NCI-H146 (cell line): ENCODE measurements around the gene ABLIM2.

Source experiments
- DNase-seq: peaks from one replicate; lab custom pipeline; 2025; lab: John Stamatoyannopoulos, UW

The ABLIM2 gene

GRCh38 chr4:7981738-7982394 lies 176.7 kb downstream of the ABLIM2 start:
- no peak for DNase-seq

GRCh38 chr4:7980036-7980435 lies 178.6 kb downstream of the ABLIM2 start:
- no peak for DNase-seq

DNA sequence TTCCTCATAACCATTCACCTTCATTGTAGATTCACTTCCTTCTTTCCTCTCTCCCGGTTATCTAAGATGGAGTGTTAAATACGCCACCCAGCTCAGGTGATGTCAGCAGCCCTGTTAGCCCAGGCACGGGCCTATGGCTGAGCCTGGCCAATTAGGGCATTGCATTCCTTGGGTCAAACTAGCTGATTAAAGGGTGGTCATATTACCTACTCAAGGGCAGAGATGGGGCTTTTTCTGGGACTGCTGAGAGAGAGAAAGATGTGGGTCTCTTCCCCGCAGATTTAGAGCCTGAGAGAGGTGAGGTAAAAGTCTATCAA lies 179.0 kb downstream of the ABLIM2 start:
- DNase-seq, result peak; percentile 13

DNA sequence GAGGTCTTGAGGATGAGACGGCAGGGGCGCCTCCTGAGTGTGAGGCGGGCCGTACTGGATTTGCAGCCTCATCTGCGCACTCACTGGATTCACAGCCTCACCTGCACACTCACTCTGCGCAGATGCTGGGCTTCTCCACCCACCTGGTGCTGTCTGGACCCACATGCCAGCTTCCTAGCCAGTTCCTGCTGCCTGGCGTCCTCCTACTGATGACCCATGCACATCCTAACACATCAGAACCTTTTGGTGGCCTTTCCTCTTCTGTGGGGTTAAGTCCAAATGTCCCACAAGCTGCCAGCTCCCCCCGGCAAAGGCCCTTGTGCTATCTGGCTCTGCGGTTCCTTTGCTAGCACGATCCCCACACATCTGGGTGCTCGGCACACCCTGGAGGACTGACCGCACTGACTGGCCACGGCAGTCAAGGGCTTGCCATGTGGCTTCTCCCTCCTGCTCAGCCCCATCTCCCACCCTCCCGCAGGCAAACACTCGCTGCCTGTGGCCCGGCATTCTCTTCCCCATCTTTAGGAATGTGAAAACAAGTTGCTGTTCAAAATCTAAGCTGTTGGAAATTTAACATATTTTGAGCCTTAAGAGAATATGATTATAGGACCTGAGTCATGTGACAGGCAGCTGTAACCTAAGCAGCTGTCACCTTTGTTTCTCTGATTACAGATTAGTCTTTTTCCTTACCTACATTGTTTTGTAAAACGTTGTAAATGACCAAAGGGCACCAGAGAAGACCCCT lies 179.5 kb downstream of the ABLIM2 start:
- DNase-seq, result no peak

DNA sequence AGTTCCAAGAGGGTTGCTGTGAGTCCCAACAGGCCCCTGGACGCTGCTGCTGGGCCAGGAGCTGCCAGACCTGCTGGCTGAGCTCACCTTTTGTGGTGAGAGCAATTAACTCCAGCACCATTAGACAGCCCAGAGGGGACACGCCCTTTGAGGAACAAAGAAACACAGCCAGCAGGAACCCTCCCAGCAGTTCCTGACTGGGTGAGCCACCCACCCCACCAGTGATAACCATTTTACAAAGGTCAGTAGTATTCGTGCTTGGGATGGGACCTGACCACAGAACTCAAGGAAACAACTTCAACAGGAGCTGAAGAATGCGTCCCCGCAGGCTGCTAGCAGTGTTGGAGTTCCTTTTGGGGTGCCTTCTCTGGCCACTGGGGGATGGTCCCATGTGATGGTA lies 180.1 kb downstream of the ABLIM2 start:
- peak; percentile 91 for DNase-seq

DNA sequence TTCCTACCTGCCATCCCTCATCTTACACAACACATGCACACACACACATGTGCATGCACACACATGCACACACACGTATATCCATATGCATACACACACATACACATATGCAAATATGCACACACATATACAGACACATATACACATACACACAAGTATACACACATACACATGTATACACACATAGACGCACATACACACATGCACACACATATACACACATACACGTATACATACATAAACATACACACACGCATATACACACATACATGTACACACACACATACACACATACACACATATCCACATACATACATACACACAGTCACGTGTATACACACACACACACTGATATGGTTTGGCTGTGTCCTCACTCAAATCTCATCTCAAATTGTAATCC lies 182.0 kb downstream of the ABLIM2 start:
- no peak for DNase-seq

DNA sequence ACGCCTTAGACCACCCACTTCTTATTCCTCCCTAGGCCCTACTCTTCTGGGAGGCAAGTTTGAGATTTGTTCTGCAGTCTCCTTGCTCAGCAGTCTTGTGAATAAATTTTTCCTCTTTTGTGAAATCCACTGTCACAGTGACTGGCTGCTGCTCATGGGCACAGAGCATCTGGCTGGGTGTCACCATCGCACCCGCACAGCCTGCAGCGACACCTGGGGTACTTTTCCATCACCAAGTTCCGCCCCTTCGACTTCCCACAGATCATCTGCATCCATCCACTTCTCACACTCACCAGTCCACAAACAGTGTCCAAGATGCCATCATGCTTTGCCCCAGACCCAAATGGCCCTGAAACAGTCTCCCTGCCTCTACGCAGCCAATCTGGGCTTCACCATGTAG lies 182.6 kb downstream of the ABLIM2 start:
- no peak for DNase-seq

- DNase-seq, result no peak
Measured at GRCh38 chr4:7974425-7974824, 184.2 kb downstream of the ABLIM2 start.

DNA sequence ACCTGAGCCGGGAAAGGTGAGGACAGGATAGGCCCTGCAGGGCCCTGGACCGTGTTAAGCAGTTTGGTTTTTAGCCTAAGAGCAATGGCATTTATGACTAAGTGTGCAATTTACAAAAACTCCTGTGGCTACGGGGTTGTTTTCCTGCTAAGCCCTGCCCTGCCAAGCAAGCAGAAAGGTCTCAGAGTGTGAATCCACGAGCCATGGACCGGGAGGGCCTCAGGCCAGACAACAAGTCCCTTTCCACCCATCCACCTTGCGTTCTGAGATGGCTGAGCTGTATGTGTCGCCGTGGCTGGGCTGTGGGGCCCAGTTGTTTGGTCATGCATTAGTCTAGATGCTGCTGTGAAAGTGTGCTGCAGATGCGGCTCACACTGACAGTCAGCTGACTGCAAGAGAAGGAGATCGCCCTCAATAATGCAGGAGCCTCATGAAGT lies 185.1 kb downstream of the ABLIM2 start:
- DNase-seq, result no peak

GRCh38 chr4:7971881-7972500 lies 186.6 kb downstream of the ABLIM2 start:
- DNase-seq, result no peak

GRCh38 chr4:7971159-7971631 lies 187.4 kb downstream of the ABLIM2 start:
- no peak for DNase-seq

- DNase-seq, result no peak
Measured at GRCh38 chr4:7970361-7970946, 188.2 kb downstream of the ABLIM2 start.

- DNase-seq, result no peak
Measured at GRCh38 chr4:7968262-7968896, 190.2 kb downstream of the ABLIM2 start.

DNA sequence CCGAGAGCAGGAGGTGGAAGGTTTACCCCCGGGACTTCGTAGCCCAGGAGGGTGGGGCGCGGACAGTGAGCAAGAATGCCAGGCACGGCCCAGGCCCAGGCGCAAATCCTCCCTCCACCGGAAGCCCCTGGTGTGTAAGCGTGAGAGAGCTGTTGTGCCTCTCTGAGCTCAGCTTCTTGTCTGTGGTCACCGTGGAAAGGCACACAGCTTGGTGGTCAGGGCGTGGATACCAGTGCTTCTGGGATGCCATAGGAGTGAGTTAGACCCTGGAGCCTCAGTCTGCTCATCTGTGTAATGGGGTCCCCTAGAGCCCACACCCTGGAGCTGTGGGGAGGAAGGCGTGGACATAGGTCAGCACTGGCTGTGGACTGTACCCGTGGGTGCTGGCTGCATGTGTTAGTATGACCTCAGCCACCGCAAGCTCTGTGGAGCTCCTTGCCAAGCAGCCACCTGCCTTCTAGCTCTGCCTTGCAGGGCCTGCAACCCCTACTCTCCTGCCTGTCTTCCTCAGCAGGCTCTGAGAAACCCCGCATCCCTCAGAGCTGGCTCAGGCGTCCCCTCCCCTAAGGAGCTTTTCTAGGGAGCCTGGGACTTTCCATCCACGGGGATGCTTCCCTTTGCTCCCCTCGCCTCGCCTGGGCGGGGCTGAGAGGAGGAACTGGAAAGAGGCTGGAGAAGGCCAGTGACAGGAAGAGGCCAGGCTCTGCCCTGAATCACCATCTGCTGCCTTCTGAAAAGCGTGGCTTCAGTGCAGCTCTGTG lies 190.9 kb downstream of the ABLIM2 start:
- no peak for DNase-seq

DNA sequence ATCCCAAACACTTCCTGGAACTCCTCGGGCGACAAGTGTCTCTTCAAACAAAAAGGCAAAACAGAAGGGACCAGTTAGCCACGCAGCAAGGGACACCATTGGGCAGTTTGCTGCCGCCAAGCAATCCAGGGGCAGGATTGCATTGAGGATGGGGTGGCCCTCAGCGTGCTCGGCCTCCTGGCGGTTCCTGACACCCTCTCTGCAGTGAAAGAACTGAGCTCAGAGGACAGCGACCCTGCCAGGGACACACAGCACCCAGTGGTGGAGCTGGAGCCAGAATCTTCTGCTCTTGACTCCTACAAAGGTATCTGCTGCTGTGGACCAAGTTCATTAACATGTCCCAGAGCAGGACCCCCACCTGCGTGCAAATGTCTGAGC lies 191.6 kb downstream of the ABLIM2 start:
- no peak for DNase-seq

DNA sequence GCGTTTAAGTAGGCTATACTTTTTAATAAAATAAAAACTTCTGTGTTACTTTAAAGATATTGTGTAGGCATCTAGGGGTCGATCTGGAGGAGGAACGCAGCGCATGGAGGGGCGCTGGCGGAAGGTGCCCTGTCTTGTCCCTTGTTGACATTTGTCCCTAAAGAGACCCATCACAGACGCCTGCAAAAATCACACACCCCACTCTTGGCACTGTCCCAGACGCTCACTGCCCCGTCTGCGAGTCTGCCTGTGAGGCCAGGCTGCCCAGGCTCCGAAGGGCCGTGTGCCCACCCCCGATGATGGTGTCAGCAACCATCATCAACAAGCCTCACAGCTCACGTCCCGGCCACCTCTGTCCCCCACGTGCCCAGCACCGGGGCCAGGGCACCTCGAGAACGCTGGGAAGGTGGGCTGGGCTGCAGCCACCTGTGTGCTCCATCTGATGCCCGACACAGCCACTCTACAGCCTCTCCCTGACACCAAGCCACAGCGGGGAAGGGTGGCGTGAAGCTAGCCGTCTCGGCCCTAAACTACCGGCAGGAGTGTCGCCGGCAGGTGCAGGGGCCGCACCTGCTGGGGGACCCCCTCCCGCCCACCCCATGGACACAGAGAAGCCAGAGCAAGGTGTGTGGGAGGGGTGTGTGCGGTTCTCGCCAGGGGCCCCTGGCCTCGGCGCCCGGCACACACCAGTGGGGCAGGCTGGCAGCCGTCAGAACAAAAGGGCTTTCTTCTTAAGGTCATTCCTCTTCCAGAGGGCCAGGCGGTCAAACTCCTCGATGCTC lies 192.1 kb downstream of the ABLIM2 start:
- DNase-seq, result no peak

DNA sequence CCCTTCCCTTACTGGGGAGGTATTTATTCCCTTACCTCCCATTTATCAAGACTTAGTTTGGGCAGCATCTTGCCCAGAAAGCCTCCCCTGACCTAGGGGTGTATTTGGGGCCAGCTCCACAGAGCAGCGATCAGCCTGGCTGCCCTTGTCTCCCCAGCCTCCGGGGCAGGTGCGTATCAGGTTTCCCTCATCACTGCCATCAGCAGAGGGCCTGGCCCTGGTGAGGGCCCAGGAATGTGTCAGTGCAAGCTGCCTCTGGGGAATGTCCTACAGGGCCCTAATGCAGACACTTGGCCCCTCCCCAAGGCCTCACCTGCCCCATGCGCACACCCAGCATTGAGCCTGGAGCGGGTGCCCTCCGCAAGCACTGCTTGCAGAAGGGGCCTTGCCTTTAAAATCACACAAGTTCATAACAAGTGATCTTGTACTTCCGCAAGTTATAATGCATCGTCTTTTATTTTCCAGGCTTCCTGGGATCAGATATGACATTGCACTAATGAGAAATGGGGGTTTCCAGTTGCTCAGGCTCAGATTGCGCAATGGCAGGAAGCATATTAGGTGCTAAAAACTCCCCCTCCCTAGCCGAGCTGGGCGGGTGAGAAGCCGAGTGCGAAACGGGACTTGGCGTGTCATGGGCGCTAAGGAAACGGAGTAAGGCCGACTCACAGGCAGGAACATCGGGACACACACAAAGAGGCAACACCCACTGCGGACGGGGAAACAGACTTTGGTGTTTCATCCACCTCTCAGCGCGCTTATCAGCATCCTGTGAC lies 193.5 kb downstream of the ABLIM2 start:
- no peak for DNase-seq

GRCh38 chr4:7964459-7964858 lies 194.2 kb downstream of the ABLIM2 start:
- DNase-seq, result no peak

DNA sequence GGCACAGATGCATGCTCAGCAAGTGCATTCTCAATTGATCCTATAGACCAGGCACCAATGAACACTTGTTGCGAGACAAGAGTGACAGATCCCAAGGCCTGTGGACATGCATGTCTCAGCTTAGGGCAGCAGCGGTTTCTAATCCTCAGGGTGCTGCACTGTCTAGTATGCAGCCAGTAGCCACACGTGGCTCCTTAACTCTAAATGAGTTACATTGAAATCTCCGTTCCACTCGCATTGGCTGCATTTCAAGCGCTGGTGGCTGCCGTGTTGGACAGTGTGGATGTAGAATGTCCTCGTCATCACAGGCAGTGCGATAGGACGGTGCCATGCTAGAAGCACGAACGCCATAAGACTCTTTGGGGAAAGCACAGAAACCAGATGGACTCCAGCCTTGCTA lies 194.9 kb downstream of the ABLIM2 start:
- DNase-seq, result no peak
